Fibroblast of pulmonary artery (primary cell): ENCODE data around the gene SYT2.
A peak's percentile ranks its signal among the peaks of the same experiment; 100 is the strongest.
"Not testable (repeated sequence)": the region's sequence is repeated elsewhere in the genome, so short reads cannot be mapped to it uniquely, and the experiment has no call there.

Experiments
- DNase-seq: peaks from one replicate; pipeline ENCODE4 v3.0.0-alpha.2; 2010; ENCODE audit warnings: low read depth
- H3K4me3 ChIP-seq: replicated peaks from 2 replicates; pipeline ENCODE4 v1.5.1; 2011; ENCODE audit warnings: low read depth, mild to moderate bottlenecking, control low read depth, low read length, moderate library complexity
- TF ChIP-seq, protein P1 (sequence below): IDR thresholded peaks from 2 replicates; pipeline ENCODE4 v1.5.1; 2011; ENCODE audit warnings: mild to moderate bottlenecking, control low read depth, low read length, inconsistent platforms; ENCODE audit errors: missing control alignments

The SYT2 gene

DNA sequence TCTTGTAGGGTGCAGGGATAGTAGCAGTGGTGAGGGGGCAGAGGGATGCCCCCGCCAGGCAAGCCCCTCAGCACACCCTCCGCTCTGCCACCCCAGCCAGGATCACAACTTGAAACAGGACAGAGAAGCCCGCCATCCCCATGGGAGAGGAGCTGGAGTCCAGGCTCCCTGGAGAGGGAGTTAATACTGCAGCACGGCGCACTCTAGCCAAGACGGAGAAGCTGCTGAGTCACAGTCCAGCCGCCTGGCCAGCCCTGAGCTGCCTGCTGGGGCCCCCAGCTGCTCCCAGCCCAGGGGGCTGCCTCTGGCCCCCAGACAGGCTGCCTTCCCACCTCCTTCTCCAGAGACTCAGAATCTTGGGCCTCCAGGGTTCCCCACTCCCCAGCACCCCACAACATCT, 87.2 kb downstream of the SYT2 start:
- no peak overlapping the region for H3K4me3 ChIP-seq
- TF ChIP-seq, protein P1, sequence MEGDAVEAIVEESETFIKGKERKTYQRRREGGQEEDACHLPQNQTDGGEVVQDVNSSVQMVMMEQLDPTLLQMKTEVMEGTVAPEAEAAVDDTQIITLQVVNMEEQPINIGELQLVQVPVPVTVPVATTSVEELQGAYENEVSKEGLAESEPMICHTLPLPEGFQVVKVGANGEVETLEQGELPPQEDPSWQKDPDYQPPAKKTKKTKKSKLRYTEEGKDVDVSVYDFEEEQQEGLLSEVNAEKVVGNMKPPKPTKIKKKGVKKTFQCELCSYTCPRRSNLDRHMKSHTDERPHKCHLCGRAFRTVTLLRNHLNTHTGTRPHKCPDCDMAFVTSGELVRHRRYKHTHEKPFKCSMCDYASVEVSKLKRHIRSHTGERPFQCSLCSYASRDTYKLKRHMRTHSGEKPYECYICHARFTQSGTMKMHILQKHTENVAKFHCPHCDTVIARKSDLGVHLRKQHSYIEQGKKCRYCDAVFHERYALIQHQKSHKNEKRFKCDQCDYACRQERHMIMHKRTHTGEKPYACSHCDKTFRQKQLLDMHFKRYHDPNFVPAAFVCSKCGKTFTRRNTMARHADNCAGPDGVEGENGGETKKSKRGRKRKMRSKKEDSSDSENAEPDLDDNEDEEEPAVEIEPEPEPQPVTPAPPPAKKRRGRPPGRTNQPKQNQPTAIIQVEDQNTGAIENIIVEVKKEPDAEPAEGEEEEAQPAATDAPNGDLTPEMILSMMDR: no peak
- peak; percentile 65 for DNase-seq

DNA sequence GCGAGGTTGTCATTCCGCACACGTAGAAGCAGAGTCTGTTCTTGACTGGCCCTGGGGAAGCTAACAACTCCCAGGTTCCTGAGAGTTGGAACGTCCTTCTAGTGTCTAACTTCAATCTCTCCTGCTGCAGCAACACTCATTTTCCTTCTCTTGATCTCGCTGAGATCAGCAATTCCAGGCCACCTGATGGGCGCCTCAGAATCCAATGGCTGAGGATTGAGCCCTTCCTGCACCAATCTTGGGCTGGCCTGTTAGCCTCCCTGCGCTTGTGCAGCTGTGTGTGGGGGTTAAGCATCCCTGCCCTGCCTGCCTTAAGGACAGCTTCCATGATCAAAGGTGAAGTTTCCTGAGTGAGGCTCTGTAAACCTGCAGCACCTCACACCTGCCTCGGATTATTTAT, 87.9 kb downstream of the SYT2 start:
- H3K4me3 ChIP-seq: no peak overlapping the region
- DNase-seq: no peak
- TF ChIP-seq, protein P1: no peak

DNA sequence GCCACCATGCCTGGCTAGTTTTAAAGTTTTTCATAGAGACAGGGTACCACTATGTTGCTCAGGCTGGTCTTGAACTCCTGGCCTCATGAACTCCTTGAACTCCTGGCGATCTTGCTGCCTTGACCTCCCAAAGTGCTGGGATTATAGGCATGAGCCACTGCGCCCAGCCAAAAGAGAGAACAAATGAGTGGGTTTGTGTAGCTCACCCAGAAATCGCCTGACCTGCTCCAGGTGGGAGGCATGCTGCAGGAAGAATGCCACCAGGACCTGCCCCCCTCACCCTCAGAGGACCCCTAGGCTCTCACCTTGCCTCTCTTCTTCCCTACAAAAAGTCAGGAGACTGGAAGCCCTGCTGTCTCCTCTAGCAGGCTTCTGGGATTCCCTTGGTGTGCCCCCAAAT, 88.8 kb downstream of the SYT2 start:
- TF ChIP-seq, protein P1: no peak
- DNase-seq: no peak
- H3K4me3 ChIP-seq: no peak overlapping the region

DNA sequence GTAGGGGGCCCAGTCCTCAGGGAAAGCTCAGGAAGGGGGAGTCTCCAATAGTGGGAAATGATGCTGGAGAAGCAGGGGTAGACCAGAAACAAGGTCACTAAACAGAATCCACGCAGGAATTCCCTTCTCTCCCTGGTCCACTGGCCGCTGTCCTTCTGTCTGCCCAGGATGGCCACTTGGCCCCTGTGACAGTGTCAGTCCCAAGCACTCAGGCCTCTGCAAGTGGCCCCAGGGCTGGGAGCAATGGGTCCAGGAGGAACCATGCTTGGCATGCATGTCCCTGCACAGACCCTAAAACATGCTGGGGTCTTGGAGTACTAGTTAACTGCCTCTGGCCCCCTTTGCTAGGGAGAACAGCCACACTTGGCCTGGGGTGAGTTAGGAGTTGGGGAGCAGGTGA, 90.2 kb downstream of the SYT2 start:
- DNase-seq, H3K4me3 ChIP-seq: not testable (repeated sequence)

DNA sequence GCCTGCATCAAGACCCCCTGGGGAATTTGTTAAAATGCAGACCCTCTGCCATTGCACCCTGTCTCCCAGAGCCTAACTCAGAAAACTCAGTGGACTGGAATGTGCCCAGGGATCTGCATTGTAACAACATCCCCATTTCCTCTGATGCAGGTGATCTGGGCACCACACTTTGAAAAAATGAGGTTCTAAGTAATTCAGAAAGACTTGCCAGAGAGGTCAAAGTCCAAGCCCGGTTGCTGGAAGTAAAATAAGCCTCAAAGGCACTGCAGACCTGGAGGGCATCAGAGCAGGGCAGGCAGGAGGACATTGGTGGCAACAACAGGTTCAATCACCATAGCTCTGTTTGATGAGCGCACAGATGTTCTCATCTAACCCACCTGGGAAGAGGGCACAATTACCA, 90.7 kb downstream of the SYT2 start:
- no peak overlapping the region for H3K4me3 ChIP-seq
- DNase-seq: no peak
- TF ChIP-seq, protein P1: no peak

DNA sequence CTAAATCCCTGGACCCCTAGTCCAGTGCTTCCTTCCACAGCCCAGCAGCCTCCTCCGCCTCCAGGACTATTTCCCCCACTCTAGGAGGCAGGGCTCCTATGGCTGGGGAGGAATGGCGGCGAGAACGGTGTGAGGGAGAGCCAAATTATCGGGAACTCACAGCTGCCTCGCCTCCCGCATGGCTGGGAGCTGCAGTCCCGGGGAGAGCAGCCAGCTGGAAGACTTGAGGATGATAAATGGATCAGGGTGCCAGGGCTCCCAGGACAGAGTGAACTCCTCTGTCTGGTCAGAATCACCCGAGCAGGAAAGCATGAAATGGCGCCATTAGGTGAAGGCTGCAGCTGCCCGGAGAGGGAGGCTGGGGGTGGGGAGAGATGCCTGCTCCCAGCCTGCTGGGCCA, 91.2 kb downstream of the SYT2 start:
- not testable (repeated sequence) for H3K4me3 ChIP-seq, DNase-seq

DNA sequence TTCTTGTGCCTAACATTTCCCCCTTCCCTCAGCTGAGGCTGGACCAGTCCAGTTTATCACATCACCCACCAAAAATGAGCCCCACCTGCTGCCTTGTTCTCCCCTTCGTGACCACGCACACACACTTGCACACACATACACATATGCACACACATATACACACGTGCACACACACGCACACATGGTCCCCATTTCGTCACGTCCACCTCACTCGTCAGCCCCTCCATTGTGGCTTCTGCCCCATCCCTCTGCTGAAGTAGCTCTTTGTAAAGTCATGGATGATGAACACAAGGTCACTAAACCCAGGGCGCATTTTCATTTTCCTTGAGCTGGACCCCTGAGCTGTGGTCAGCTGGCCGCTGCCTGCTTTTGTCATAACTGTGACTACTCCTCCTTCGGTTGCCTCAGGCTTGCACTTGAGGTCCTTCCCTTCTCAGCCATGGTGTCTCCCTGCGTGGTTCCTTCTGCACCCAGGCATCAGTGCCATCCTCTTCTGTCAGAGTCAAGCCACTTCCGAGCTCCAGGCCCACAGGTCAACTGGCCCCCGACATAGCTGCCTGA, 93.8 kb downstream of the SYT2 start:
- TF ChIP-seq, protein P1: no peak
- H3K4me3 ChIP-seq: no peak overlapping the region
- no peak for DNase-seq

DNA sequence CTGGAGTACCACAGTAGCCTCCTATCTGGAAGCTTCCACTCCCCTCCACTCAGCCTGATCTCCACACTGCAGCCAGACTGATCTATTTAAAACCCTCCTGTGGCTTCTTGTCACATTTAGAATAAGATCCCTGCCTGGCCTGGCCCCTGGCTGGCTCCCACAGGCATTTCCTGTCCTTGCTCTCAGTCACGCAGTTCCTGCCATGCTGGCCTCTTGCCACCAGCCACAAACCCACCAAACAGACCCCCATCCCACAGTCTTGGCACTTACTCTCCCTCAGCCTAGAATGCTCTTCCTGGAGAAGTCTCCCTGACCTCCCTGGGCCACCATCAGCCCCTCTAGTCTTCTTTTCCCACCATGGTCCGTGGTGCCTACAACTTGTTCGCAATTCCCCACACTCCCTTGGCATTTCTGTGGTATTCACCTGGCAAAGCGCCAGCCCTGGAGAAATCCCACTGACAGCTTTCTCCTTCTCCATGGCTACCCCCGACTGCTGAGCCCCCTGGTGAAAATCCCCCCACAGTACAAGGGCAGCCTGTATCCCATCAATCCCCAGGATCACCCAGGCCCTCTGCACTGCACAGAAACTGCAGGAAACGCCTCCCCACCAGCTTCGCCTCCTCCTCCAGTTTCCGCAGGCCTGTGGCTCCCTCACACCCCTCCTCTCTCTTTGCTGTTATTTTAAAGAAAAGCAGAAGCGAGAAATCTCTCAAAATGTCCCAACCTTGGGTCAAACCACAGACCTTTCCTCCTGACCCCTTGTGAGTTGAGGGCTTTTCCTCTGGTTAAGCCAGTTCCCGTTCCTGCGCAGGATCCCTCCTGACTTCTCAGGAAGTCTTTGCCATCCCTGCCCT, 94.5 kb downstream of the SYT2 start:
- H3K4me3 ChIP-seq: no peak overlapping the region

DNA sequence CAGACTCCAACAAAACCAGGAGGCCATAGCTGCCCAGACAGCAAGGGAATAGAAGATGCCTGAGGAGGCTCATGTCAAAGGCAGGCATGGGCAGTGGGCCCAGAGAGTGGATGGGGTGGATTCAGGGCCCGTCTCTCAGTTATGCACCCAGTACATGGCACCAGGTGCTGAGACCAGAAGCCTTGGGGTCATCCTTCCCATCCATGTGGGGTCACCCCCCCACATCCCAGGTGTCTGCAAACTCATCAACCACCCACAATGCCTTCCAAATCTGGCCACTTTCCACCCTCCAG, 95.1 kb downstream of the SYT2 start:
- DNase-seq: not testable (repeated sequence)

More for the DNA sequence above, 94.5 kb downstream of the SYT2 start:
- peak; percentile 73 for DNase-seq
- TF ChIP-seq, protein P1: no peak

More for the DNA sequence above, 95.1 kb downstream of the SYT2 start:
- H3K4me3 ChIP-seq: not testable (repeated sequence)
